ENCODE measurements around the gene PLA2G4B.

GRCh38 chr15:41881920-41882688 is 43.5 kb downstream of the PLA2G4B start:
- TF ChIP-seq TAF1 (IDR thresholded peaks at IDR 0.05; ENCODE audit: low read depth, low read length) (no peak), POLR2A (IDR thresholded peaks at IDR 0.05; ENCODE audit: low read depth, low read length) (no peak), SPI1 (IDR thresholded peaks at IDR 0.05; ENCODE audit: low read depth, low read length) (no peak), POLR2AphosphoS5 (IDR thresholded peaks at IDR 0.05; ENCODE audit: low read depth, low read length) (no peak), POU2F2 (IDR thresholded peaks at IDR 0.05; ENCODE audit: low read depth, low read length) (no peak), PAX5 (IDR thresholded peaks at IDR 0.05; ENCODE audit: insufficient read depth, low read length, severe bottlenecking) (no peak)

Measured in GM12891 (cell line).